ACC112 (cell line): ENCODE measurements around the gene CLMP.

Experiments used
- H2AFZ ChIP-seq: fragments of 200-600 bp; sonication (generic); one replicate; pipeline ENCODE4 v1.6.0; 2017; ENCODE audit warnings: antibody characterized with exemption, low read length; ENCODE audit not compliant: unreplicated experiment
- H3K27ac ChIP-seq: fragments of 200-600 bp; sonication (generic); 2 replicates; pipeline ENCODE4 v1.5.1; 2014; ENCODE audit warnings: low read depth, mild to moderate bottlenecking, antibody characterized with exemption, low read length, moderate library complexity
- H3K27me3 ChIP-seq: fragments of 200-600 bp; sonication (generic); 2 replicates; pipeline ENCODE4 v1.6.1; 2014; ENCODE audit warnings: mild to moderate bottlenecking, antibody characterized with exemption, low read length, moderate library complexity, mixed read lengths; ENCODE audit not compliant: insufficient read depth
- H3K36me3 ChIP-seq: fragments of 200-600 bp; sonication (generic); 2 replicates; pipeline ENCODE4 v1.6.1; 2016; ENCODE audit warnings: mild to moderate bottlenecking, antibody characterized with exemption, low read length, moderate library complexity, mixed read lengths; ENCODE audit not compliant: insufficient read depth
- H3K4me1 ChIP-seq: fragments of 200-600 bp; sonication (generic); one replicate; pipeline ENCODE4 v1.6.1; 2016; ENCODE audit warnings: low read length, mixed read lengths; ENCODE audit not compliant: insufficient read depth, unreplicated experiment, control insufficient read depth
- H3K4me3 ChIP-seq: fragments of 200-600 bp; sonication (generic); 2 replicates; pipeline ENCODE4 v1.5.1; 2014; ENCODE audit warnings: mild to moderate bottlenecking, low read depth, low read length
- H3K79me2 ChIP-seq: fragments of 200-600 bp; sonication (generic); one replicate; pipeline ENCODE4 v1.6.0; 2016; ENCODE audit warnings: low read length; ENCODE audit not compliant: control insufficient read depth, unreplicated experiment, insufficient read depth

Gene CLMP

DNA sequence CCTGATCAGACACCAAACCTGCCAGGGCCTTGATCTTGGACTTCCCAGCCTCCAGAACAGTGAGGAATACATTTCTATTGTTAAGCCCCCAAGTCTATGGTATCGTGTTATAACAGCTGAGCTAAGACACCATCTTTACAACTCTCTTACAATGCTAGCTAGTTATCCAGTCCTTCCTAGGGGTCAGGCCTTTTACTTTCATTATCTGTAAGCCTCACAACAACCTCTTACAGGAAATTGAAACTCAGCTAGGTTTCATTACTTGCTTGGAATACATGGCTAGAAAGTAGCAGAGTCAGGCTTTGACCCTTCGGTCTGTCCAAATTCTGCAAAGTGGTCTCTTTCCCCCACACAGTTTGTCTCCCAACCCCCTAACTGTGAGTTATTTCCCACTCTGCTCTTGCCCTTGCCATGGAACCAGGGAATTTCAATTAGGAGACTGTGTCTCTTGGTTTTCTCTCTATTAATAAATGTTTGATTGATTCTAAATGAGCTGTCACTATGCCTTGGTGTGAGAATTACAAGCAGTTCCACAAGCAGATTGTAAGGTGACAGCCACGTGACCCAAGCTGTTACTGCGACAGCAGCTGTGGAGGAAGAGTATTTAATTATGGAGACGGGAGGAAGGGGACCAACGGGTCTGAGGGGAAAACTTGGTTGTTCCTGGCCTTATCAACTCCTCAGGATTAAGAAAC lies 38.4 kb upstream of the CLMP start:
- peaks cover 35% of the 10 kb centered on the region for H3K4me1 ChIP-seq
- peak overlapping the region; percentile 31; the same call in 1 of the 2 replicates for H3K4me3 ChIP-seq
- no peaks in the 10 kb centered on the region for H3K27me3 ChIP-seq
- H3K27ac ChIP-seq, result peak overlapping the region; percentile 18
- H3K79me2 ChIP-seq, result no peaks in the 10 kb centered on the region
- H2AFZ ChIP-seq, result peak overlapping the region; percentile 86
- H3K36me3 ChIP-seq, result no peaks in the 10 kb centered on the region

DNA sequence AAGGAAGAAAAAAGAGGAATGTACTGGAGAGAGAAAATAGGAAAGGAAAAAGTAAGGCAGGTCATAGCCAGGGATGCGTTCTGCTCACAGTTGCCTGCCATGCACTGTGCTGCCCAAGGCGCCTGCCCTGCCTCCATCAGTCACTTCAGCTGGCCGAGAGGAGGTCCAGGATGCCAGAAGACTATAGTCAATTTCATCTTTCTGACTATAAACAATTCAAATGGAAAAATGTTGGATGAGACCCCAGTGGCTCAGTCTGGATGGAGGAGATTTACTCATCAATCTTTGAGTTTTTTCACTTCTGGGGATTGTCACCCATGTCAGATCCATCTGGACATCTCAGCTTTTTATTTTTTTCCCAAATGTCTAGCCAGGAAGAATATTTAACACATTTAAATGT lies 36.7 kb upstream of the CLMP start:
- H3K4me1 ChIP-seq, result peaks cover 33% of the 10 kb centered on the region
- no peaks in the 10 kb centered on the region for H3K79me2 ChIP-seq
- peak overlapping the region; percentile 3; the same call in 1 of the 2 replicates for H3K27ac ChIP-seq
- no peaks in the 10 kb centered on the region for H3K36me3 ChIP-seq
- H2AFZ ChIP-seq, result peak overlapping the region; percentile 69
- H3K27me3 ChIP-seq, result no peaks in the 10 kb centered on the region
- H3K4me3 ChIP-seq, result no peak overlapping the region

GRCh38 chr11:123231256-123231655 lies 36.2 kb upstream of the CLMP start:
- Histone ChIP-seq H2AFZ (peak overlapping the region; percentile 69), H3K4me3 (0 out of 2 replicates have a peak overlapping the region, but pooled peaks have one; percentile 23), H3K27ac (peak overlapping the region; percentile 3; the same call in 1 of the 2 replicates), H3K79me2 (no peaks in the 10 kb centered on the region), H3K36me3 (no peaks in the 10 kb centered on the region), H3K27me3 (no peaks in the 10 kb centered on the region), H3K4me1 (peaks cover 33% of the 10 kb centered on the region)

- H3K36me3 ChIP-seq, result no peaks in the 10 kb centered on the region
- H3K4me1 ChIP-seq, result peaks cover 30% of the 10 kb centered on the region
- H3K4me3 ChIP-seq, result no peak overlapping the region
- H3K27me3 ChIP-seq, result no peaks in the 10 kb centered on the region
- H2AFZ ChIP-seq, result no peak overlapping the region
- H3K79me2 ChIP-seq, result no peaks in the 10 kb centered on the region
- H3K27ac ChIP-seq, result no peak overlapping the region
Observed at GRCh38 chr11:123230346-123230745, 35.3 kb upstream of the CLMP start.

- Histone ChIP-seq H3K27me3 (no peaks in the 10 kb centered on the region), H2AFZ (no peak overlapping the region), H3K4me3 (no peak overlapping the region), H3K79me2 (no peaks in the 10 kb centered on the region), H3K27ac (no peak overlapping the region), H3K4me1 (peaks cover 19% of the 10 kb centered on the region), H3K36me3 (no peaks in the 10 kb centered on the region)
Observed at GRCh38 chr11:123228496-123229163, 33.6 kb upstream of the CLMP start.

DNA sequence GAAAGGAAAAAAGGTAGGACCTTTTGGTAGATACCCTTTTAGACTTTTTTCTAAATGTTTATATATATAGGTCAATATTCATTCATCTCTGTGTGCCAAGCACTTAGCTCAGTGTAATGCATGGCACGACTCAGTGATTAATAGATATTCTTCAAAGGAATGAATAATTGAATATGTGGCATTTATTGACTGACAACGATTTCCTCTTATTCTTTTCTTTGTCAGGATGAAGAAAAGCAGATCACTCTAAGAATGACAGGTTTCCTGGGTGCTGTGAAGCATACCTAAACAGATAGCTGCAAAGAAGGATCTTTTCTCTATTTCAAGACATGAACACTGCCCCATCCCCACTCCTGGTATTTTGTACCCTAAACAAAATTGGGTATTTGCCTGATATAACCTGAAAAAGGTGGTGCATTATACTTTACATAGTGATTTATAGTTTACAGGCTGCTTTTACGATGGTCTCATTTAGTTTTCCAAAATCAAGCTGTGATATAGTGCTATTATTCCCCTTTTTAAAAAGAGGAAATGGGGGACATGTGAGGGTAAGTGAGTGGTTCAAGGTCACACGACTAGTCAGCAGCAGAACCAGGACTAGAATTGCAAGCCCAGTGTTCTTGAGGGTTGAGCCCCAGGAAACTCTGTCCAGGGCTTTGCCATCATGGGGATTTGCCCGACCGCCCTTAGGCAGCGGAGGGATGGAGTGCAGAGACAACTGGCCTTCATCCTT lies 32.9 kb upstream of the CLMP start:
- Histone ChIP-seq H3K4me3 (no peak overlapping the region), H3K27me3 (no peaks in the 10 kb centered on the region), H3K36me3 (no peaks in the 10 kb centered on the region), H3K27ac (no peak overlapping the region), H3K79me2 (no peaks in the 10 kb centered on the region), H2AFZ (no peak overlapping the region), H3K4me1 (peaks cover 12% of the 10 kb centered on the region)

- Histone ChIP-seq H3K27ac (no peak overlapping the region), H2AFZ (no peak overlapping the region), H3K4me1 (peaks cover 19% of the 10 kb centered on the region), H3K27me3 (no peaks in the 10 kb centered on the region), H3K4me3 (no peak overlapping the region), H3K36me3 (no peaks in the 10 kb centered on the region), H3K79me2 (no peaks in the 10 kb centered on the region)
Observed at GRCh38 chr11:123221584-123221983, 26.5 kb upstream of the CLMP start.

- Histone ChIP-seq H3K4me3 (no peak overlapping the region), H3K27ac (no peak overlapping the region), H2AFZ (no peak overlapping the region), H3K27me3 (no peaks in the 10 kb centered on the region), H3K79me2 (no peaks in the 10 kb centered on the region), H3K36me3 (no peaks in the 10 kb centered on the region), H3K4me1 (peaks cover 19% of the 10 kb centered on the region)
Observed at GRCh38 chr11:123221096-123221561, 26.1 kb upstream of the CLMP start.

DNA sequence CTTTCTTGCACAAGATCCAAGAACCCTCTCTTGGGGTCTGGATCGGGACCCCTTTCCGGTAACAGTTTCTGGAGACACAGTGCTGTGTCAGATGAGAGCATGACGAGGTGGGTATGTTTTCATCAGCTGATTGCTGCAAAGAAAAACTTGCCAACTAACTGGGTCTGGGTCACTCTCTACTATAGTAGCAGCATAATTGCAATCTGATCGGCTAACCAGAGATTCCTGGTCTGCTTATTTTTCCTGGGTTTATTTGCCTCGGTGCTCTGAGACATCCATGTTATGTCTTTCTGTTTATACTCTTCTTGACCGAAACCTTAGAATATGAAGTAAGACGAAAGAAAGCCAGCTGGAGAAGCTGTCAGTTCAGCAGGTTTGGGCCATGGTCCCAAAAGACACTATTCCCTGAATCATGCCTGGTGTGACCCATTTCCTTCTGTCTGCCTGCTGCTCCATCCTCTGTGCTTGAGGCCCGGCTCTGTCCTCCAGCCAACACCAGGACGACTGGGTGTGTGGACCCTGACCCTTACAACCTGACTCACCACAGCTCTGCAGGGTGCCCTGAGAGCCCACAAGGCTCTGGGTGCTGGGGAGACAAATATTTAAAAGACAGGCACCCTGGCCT lies 24.1 kb upstream of the CLMP start:
- Histone ChIP-seq H3K4me3 (no peak overlapping the region), H3K27me3 (no peaks in the 10 kb centered on the region), H3K27ac (peak overlapping the region; percentile 2; the same call in 1 of the 2 replicates), H3K4me1 (peaks cover 19% of the 10 kb centered on the region), H3K79me2 (no peaks in the 10 kb centered on the region), H2AFZ (peak overlapping the region; percentile 13), H3K36me3 (no peaks in the 10 kb centered on the region)

DNA sequence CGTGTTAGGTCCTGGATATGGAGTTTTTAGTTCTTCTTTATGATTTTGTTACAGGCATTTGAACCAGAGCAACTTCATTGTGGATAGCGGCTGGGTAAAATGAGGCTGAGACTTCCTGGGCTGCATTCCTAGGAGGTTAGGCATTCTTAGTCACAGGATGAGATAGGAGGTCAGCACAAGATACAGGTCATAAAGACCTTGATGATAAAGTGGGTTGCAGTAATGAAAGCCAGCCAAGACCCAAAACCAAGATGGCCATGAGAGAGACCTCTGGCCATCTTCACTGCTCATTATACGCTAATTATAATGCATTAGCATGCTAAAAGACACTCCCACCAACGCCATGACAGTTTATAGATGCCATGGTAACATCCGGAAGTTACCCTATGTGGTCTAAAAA lies 23.4 kb upstream of the CLMP start:
- Histone ChIP-seq H3K36me3 (no peaks in the 10 kb centered on the region), H3K27me3 (no peaks in the 10 kb centered on the region), H3K4me3 (no peak overlapping the region), H3K4me1 (peaks cover 21% of the 10 kb centered on the region), H3K27ac (peak overlapping the region; percentile 66), H2AFZ (peak overlapping the region; percentile 90), H3K79me2 (no peaks in the 10 kb centered on the region)
